Body of pancreas (tissue), 4 donors: ENCODE results near the gene ZC3HAV1. TPM values are rescaled to one million over a fixed set of nuclear protein-coding genes. Genes with fewer than 3 reads are reported as not detected.

Experiments used
- ATAC-seq: fragments of 150-250 bp; one replicate; pipeline ENCODE4 v1.9.1; 2016
- DNase-seq, 4 donors: peaks; one replicate each; pipeline ENCODE4 v3.0.0-alpha.2; 2019
- H3K27ac ChIP-seq, 4 donors: fragments of 200-600 bp; sonication (generic); 1 replicate in 3 of 4; 2 replicates in 1 of 4; pipeline versions ENCODE4 v1.5.1 to v1.6.1; 2016 to 2019; ENCODE audit warnings: mild to moderate bottlenecking in 1 of 4, mixed read lengths in 1 of 4, moderate library complexity in 1 of 4
- H3K27me3 ChIP-seq, 2 donors: fragments of 200-600 bp; sonication (generic); one replicate each; pipeline ENCODE4 v1.6.0; 2016; ENCODE audit warnings: mild to moderate bottlenecking in 1 of 2
- H3K36me3 ChIP-seq, 2 donors: fragments of 200-600 bp; sonication (generic); replicated peaks in 1 of 2; 2 replicates each; pipeline ENCODE4 v1.5.1; 2016; ENCODE audit warnings: low read depth in 2 of 2; ENCODE audit not compliant: insufficient read depth in 1 of 2
- H3K4me1 ChIP-seq: fragments of 200-600 bp; sonication (generic); one replicate; pipeline ENCODE4 v1.6.0; 2016
- H3K4me3 ChIP-seq, 2 donors: fragments of 200-600 bp; sonication (generic); 1 replicate in 1 of 2; 2 replicates in 1 of 2; pipeline ENCODE4 v1.5.1; 2016 to 2019
- H3K9me3 ChIP-seq, 3 donors: fragments of 200-600 bp; sonication (generic); 1 replicate in 2 of 3; 2 replicates in 1 of 3; pipeline ENCODE4 v1.5.1; 2016
- CTCF ChIP-seq, 7 experiments: fragments of 450-650 bp in 4 of 7; fragments of 200-600 bp in 3 of 7; sonication (generic) in 3 of 7; IDR thresholded peaks; one replicate each; pipeline ENCODE4 v1.5.1; 2016 to 2019; ENCODE audit warnings: antibody characterized with exemption in 7 of 7
- POLR2A ChIP-seq, 3 donors: fragments of 450-650 bp; IDR thresholded peaks; one replicate each; pipeline ENCODE4 v1.6.1; 2016; ENCODE audit warnings: antibody characterized with exemption in 3 of 3, mild to moderate bottlenecking in 2 of 3
- WGBS, 2 donors: methylation state at CpG; one replicate each; pipeline ENCODE4 v1.1.5; 2017; 5-methylcytosine and 5-hydroxymethylcytosine counted together
- intact Hi-C: fragments of 100-400 bp; cut with DNase I; formaldehyde crosslinking; loops from one replicate; pipeline ENCODE4 v1.15.1; 2023
- total RNA-seq, 2 donors: library from RNA; depleted of rRNA; stranded (reverse); fragments of >200 nt; gene quantifications; one replicate each; pipeline ENCODE4 v1.1.0, GENCODE V29; 2016

Gene ZC3HAV1
- total RNA-seq, 2 donors from 2014 or later: 13.5 to 14.5 TPM

DNA sequence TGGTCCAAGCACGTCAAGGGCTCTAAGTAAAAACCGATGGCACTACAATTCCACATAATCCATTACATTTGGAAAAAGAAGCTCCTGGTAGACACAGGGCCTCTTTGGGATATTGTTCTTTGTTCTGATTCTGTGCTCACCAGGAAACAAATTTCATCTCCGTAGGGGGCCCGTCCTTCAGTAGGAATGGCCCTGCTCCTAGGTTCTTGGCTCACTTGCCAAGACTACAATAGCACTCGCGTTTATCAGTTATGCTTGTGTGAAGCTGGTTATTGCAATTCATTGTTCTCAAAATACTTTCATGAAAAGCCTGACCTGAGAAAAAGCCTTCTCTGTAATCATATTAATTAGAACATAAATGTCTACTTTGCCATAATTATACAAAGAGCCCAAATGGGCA, 63.4 kb downstream of the ZC3HAV1 start:
- Histone ChIP-seq H3K4me1 (no peaks in the 10 kb centered on the region), H3K27ac (no peak overlapping the region), H3K36me3 (peaks cover 0 to 15% of the 10 kb centered on the region in 2 donors), H3K27me3 (no peaks in the 10 kb centered on the region), H3K4me3 (no peak overlapping the region), H3K9me3 (no peaks in the 10 kb centered on the region)
- WGBS, 2 donors: 79 to 80% methylated on average over 6 of the region's 6 CpGs
- intact Hi-C loops: no loop called here
- ATAC-seq (no peak), DNase-seq (no peak)
- TF ChIP-seq POLR2A (IDR thresholded peaks at IDR 0.05) (no peak), CTCF (IDR thresholded peaks at IDR 0.05) (no peak)

DNA sequence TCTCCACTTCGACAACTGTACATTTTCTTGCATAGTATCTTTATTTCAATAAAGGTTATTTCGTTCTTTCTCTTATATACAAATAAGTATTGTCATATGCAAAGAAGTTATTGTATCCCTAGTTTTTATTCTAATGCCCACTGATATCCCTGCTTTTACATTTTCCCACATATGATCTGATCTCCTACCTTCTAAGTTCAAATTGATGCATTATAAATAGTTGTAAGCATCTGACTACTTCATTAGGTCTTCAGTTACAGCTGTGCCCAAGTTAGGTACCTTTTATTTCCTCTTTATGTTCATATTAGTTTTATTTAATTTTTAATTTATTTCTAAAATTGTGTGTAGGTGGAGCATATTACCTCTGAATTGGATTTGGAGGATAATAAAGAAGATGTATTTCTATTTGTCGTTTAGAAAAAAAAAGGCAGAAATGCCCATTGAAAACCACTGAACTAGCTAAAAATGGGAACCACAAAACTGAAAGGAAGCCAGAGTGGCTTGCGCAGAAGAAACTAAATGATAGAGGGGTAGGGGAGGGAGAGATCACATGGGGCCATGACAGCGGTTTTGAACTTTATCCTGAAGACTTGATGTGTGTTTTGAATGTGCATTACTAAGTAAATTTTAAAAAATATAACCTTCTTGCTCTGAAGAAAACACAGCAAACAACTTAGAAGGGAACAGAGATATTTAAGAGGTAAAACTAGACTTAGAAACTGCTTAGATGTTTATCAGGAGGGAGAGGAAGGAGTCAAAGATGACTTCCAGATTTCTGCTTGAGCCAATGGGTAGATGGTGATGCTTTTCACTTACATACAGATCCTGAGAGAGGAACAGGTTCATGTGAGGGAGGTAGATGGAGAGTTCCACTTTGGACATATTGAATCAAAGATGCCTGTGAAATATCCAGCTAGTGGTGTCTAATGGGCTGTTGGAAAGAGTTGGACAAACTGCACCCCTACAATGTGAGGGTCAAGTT, 64.4 kb downstream of the ZC3HAV1 start:
- Histone ChIP-seq H3K36me3 (peaks cover 0 to 13% of the 10 kb centered on the region in 2 donors), H3K4me3 (no peak overlapping the region), H3K27ac (no peak overlapping the region), H3K9me3 (no peaks in the 10 kb centered on the region), H3K4me1 (no peaks in the 10 kb centered on the region), H3K27me3 (no peaks in the 10 kb centered on the region)
- 87 to 94% methylated on average over 5 of the region's 5 CpGs for WGBS, 2 donors
- intact Hi-C loops: no loop called here
- ATAC-seq (no peak), DNase-seq (no peak)
- no peak for TF ChIP-seq CTCF (IDR thresholded peaks at IDR 0.05)
- no peak for TF ChIP-seq POLR2A (IDR thresholded peaks at IDR 0.05)

GRCh38 chr7:139043823-139044812, 65.4 kb downstream of the ZC3HAV1 start:
- Histone ChIP-seq H3K4me1 (no peaks in the 10 kb centered on the region), H3K36me3 (peaks cover 0 to 13% of the 10 kb centered on the region in 2 donors), H3K4me3 (no peak overlapping the region), H3K9me3 (no peaks in the 10 kb centered on the region), H3K27me3 (no peaks in the 10 kb centered on the region), H3K27ac (no peak overlapping the region)
- DNase-seq (peak in 1 of 4 donors; percentile 24), ATAC-seq (no peak)
- TF ChIP-seq POLR2A (IDR thresholded peaks at IDR 0.05): no peak
- TF ChIP-seq CTCF (IDR thresholded peaks at IDR 0.05): no peak
- WGBS, 2 donors: 75 to 80% methylated on average over 14 of the region's 14 CpGs
- intact Hi-C loops: no loop called here

DNA sequence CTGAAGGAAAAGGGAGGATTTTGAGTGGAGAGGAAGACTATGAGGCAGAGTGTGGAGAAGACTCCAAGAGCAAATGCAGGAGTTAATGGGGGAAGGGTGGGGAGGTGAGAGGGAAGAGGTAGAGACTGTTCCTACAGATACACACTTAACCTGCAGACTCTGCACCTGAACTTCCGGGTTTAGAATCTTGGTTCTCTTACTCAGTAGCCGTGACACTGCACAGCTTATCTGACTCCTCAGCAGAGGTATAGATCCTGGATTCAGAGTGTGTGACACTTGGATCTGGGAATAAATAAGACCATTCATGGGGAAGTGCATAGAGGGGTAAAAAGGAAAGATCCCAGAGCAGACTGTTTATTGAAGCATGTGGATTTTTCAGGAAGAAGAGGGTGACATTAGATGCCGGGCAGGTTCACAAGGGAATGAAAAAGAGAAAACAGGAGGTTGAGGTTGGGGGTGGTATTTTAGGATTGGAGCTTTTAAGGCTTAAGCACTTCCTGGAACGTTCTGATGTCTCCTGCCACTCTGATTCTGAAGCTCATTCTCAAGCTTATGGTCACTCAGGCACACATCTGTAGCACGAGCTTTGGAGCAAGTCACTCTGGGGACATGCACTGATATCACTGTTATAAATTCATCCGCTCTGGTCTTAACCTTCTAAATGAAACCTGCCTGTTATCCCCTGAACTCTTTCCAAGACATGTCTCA, 68.0 kb downstream of the ZC3HAV1 start:
- H3K27me3 ChIP-seq: no peaks in the 10 kb centered on the region
- intact Hi-C loops: no loop called here
- 32 to 39% methylated on average over 6 of the region's 6 CpGs for WGBS, 2 donors

More for the DNA sequence above, 68.0 kb downstream of the ZC3HAV1 start:
- DNase-seq: no peak
- Histone ChIP-seq H3K4me3 (no peak overlapping the region), H3K9me3 (no peaks in the 10 kb centered on the region), H3K36me3 (peaks cover 0 to 7% of the 10 kb centered on the region in 2 donors), H3K4me1 (no peaks in the 10 kb centered on the region), H3K27ac (no peak overlapping the region)
- no peak for ATAC-seq
- TF ChIP-seq POLR2A (IDR thresholded peaks at IDR 0.05) (no peak), CTCF (IDR thresholded peaks at IDR 0.05) (no peak)
